ENCODE measurements around the gene RTCB.
A peak's percentile ranks its signal among the peaks of the same experiment; 100 is the strongest.

- TF ChIP-seq CTCF (conservative IDR thresholded peaks at IDR 0.05): peak; percentile 65
- TF ChIP-seq ZFX (IDR thresholded peaks at IDR 0.05): no peak
These were observed 1.7 kb upstream of the RTCB start for GRCh38 chr22:32413719-32414118.
